Activated CD4-positive, alpha-beta T cell treated with anti-CD3 and anti-CD28 coated beads for 24 hours (primary cell): Measurements from ENCODE around the gene ATP2B3.
"Not testable (repeated sequence)": the region's sequence is repeated elsewhere in the genome, so short reads cannot be mapped to it uniquely, and the experiment has no call there.

Experiments
- DNase-seq, 2 donors: peaks; one replicate each; pipeline ENCODE4 v3.0.0-alpha.2; 2020; ENCODE audit warnings: low read depth in 2 of 2

ATP2B3 gene

DNA sequence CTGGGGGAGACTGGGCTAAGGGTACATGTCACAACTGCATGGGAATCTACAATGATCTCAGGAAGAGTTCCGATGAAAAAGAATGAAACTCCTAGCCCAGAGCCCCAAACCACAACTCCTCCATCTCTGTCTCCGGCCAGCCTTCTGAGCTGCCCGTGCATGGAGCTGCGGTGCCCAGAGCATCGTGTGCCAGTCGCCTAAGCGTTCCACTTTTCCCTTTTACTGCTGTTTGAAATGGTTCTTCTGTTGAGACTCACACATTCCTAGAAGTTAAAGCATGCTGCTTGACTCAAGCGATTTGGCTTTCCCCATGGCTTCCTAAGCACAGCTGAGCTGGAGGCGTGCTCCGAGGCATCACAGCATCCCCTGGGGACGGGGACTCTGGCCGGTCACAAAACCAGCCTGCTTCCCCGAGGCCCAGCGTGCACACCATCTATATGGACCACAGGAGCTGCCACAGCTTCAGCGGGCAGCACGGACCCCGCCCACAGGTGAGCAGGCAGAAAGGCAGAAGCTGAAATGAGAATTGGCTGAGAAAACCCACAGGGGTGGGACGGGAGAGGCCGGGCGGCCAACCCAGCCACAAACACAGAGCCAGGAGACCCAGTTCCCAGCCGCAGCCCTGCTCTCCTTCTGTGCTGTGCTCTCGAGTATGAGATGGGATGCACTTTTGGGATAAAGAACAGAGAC, 76.5 kb downstream of the ATP2B3 start:
- no peak for DNase-seq

DNA sequence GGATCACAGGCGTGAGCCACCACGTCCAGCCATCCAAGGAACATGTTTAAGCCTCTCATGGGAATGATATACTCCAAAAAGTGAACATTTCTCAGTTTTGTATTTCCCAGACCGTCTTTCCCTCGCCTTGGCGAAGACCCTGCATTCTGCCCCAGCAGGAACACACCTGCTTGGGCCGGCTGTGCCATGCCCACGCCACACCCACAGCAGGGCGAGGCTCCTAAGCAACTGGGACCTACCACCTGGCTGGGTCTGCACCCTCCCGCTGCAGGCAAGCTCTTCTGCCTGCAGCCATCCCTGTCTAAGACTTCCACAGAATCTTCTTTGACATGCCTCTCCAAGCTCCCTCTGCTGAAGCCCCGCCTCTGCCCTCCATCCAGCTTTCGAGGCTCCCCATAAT, 77.9 kb downstream of the ATP2B3 start:
- no peak for DNase-seq

DNA sequence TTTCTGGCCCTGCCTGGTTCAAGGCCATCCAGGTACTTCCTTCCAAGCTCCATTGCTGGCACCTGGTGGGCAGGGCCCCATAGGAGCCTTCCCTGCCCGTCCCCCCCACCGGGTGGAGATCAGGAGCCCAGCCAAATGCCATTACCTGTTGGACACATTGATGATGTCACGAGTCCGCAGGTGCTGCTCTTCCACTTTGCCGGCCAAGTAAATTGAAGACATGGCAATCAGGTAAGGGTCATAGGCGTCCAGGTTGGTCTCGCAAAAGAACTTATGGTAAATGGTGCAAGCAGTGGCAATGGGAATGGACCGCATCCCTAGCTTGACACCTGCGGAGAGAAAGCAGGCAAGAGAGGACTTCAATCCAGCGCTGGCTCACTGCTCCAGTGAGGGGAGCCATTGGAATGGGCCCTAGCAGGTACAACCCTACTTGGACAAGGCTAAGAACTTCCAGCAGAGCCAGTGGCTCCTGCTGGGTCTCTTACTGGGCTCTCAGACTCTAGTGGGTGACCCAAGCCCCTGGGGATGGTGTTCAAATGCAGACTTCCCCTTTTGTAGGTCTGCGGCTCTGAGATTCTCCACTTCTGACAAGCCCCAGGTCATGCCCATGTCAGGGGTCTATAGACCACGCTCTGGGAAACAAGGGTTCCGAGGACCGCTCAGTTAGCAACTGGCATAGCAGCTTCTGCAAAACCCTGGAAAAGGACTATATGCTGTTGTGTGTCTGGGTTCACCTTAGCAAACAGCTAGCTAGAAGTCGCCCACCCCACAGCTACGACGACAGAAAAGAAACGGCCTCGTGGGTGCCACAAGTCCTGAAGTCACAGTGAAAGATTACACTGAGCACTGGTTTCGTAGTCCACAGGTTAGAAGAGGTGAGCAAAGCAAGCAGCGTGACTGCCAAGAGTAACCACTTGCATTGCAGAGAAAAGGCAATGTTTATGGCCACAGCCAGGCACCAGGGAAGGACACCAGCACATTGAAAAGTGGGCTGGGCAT, 78.7 kb downstream of the ATP2B3 start:
- no peak for DNase-seq

DNA sequence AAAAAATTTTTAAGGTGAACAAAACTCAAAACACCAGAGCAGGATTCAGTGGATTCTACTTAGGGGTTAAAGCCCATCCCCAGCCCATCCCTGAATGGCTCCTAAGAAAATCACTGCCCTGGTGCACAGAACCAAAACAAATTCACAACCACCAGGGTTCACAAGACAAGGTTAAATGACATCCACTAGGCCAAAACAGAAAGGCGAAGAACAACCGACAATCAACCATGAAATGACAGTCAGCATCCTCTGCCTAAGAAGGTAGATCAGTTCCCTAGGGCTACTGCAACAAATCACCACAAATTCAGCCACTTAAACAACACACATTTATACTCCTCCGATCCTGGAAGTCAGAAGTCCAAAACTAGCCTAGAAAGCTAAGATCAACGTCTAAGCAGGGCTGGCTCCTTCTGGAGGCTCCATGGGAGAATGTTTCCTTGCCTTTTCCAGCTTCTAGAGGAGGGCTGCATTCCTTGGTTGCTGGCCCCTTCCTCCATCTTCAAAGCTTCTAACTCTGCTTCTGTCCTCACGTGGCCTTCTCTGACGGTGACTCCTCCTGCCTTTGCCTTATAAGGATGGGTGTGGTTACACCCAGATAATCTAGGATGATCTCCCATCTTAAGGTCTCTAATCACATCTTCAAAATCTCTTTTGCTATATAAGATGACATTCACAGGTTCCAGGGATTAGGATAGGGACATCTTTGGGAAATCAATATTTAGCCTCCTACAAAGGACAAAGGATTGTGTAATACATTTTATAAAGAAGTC, 79.7 kb downstream of the ATP2B3 start:
- DNase-seq, result no peak

DNA sequence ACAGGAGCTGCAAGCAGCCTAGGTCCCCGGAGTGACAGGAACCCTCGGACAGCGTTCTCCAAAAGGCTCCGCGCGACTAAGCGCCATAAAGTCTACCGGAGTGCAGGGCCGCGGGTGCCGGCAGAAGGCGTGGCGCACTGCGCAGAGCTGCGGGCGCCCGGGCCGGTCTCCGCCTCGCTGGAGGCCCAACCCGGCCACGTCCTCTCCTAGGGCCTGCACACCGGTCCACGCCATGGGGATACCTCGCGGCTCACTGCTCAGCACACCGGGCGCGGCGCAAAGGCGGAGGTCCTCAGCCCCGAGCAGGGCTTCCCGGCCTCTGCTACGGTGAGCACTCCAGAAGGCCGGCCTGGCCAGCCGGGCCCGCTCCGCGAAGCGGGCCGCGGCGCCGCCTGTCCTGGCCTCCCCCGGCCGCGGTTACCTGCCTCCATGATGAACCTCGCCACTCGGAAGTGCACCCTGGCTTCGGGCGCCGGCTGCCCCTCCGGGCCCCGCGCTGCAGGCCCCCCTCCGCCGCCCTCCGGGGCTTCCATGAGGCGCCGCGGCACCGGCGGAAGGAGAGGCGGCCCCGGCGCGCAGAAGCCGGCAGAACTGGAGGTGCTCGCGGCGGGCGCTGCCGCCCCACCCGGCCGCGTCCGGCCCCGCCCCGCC, 81.2 kb downstream of the ATP2B3 start, which contains the start of gene CCNQ:
CCNQ (minus strand) TSS at position 599 of the 651 bp plus-strand sequence; CDS start at position 533, 66 bp downstream.
- no peak for DNase-seq

DNA sequence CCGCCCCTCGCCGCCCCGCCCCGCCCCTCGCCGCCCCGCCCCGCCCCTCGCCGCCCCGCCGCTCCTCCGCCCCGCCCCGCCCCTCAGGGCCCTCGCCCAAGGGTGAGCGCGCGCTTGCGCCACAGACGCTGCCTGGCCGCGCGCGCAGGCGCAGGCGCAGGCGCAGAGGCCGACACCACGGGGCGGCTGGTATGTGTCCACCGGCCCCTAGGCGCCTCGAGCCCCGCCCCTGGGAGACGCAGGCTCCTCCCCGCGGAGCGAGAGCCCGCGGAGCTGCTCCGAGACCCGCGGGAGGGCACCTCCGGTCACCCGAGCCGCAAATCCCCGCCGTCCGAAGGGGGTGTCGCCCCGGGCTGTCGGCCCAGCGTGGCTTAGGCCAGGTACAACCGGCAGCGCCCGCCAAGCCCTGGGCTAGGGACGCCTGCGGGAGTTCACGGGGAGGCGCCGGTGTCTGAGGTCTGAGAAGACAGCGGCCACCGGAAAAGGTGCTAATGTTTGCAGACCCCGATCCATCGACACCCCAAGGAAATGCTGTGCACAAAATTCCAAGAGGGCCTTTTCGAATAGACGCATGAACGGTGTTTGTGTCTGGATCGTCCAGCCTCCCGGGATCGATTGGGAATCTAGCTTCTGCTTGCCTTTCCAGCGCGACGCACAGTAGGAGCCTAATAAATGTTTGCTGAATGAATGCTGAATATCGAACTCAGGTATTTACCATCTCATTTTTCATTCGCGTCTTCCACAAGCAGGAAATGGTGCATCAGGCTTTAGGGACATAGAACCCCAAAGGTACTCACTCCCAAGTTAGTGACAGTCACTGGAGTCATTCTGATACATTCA, 82.0 kb downstream of the ATP2B3 start:
- peak; percentile 70 to 73 for DNase-seq

DNA sequence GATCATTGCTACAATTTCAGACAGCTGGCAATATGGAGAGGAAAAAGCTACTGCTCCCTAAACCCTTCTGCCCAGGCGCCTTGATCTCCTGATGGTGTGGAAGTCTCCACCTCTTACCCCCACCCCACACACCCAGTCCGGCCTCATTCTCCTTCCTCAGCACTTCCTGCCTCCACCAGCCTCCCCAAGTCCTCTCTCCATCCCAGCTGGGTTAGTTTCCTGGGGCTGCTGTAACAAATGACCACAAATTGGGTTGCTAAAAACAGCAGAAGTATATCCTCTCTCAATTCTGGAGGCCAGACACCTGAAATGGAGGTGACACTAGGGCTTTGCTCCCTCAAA, 82.6 kb downstream of the ATP2B3 start:
- no peak for DNase-seq

DNA sequence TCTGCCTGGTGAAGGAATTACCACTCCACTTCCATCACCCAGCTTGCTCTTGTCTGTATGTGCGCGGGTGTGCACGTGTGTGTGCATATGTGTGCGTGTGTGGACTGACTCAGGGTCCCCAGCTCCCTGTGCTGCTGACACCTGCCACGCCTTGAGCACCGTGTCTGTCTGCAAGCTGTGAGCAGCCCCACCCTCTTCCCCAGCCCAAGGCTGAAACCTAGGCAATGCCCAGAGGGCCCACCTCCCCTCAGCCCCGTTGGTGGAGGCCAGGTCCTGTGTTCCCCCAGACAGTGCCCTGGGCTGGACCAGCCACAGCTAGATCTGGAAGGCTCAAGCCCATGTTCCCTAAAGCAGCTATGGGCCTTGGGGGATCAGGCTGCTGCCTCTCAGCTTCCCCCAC, 83.5 kb downstream of the ATP2B3 start:
- DNase-seq, result no peak

DNA sequence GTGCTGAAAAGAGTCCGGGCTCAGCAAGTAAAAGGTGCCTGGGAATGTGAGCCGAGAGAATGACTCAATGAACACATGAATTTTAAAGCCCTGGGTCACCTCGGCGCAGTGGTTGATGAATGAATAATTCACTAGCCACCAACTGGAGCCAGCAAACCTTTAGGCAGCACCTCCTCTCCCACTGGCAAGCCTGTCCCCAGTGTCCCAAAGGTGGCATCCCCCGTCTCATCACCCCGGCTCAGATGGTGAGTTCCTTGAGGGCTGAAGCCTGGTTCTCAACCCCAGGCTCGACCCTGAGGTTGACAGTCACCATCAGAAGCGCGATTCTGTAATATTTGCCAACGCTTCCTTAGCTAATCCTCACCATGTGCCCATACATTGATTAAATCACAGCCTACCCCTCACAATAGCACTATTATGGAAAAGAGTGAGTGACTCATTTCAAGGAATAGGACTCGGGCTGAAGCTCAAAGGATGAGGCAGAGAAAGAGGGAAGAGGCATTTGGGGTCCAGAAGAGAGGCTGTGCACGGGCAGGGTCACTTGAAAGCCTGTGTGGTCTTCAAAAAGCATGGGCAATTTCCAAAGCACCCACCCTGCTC, 84.2 kb downstream of the ATP2B3 start:
- DNase-seq, result no peak

DNA sequence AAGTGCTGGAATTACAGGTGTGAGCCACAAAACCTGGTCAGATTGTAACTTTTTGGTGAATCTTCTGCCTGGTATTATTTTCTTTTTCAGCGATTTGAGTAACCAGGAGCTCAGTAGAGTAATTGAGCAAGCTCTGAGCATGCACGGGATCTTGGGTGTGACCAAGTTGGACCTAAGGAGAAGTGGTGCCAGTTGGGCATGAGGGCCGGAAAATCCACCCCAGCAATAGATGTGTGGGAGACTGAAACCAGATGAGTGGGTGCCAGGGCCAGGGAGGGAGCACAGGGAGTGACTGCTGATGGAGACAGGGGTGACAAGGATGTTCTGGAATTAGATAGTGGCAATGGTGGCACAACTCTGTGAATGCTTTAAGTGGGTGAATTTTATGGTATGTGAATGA, 85.2 kb downstream of the ATP2B3 start:
- no peak for DNase-seq

DNA sequence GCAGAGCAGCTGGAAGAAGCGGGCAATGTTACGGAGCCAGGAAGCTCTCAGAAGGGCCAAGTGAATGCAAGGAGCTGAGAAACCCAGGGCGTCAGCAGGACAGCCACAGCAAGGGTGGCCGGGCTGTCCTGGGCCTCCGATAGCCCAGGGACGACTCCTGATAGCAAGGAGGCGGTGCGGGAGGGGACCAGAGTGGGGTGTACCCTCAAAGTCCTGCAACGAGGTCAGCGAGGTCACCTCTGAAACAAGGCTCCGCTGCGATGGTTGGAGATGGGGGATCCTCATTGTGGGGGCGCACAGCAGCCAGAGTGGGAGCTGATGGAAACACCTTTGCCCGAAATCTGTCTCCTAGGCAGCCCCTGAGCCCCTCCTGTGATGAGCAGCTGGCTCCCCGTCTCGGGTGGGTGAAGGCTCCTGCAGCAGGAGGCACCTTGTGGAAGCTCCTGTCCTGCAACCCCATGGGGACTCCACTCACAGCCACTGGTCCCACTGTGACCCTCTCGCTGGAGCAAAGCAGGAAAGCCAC, 85.8 kb downstream of the ATP2B3 start:
- no peak for DNase-seq

DNA sequence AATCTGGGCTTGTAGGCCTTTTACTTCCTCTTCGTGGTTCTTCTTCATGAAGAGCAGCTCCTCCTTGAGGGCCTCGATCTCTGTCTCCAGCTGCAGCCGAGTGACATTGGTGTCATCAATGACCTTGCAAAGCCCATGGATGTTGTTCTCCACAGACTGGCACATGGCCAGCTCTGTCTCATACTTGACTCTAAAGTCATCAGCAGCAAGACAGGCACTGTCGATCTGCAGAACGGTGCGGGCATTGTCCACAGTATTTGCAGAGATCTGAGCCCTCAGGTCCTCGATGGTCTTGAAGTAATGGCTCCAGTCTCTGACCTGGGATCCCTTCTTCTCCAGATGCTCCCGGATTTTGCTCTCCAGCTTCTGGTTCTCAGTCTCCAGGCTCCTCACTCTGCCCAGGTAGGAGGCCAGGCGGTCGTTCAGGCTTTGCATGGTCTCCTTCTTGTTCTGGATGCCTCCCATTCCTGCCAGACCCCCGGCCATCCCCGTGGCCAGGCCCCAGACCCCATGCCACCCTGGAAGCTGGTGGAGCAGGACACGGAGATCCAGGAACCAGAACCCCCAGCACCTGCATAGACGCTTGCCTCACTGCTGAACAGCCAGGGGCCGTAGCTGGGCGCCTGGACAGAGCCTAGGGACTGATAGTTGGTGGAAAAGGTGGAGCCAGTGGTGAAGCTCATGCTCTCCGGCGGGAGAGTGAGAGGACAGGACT, 87.4 kb downstream of the ATP2B3 start:
- not testable (repeated sequence) for DNase-seq

DNA sequence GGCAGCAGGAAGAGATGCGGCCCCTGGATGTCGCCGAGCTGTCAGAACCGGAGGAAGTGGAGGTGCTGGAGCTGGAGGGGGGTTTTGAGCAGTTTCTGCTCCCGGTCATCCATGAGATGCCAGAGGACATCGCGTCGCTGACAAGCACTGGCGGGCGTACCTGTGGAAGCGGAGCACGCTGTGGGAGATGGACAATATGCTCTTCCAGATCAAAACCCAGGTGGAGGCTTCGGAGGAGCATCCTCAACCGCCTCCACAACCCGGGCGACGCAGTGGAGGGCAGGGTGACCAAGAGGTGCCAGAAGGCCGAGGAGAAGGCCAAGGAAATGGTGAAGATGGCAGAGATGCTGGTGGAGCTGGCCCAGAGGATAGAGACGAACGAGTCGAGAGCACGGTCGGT, 89.1 kb downstream of the ATP2B3 start:
- DNase-seq, result no peak

DNA sequence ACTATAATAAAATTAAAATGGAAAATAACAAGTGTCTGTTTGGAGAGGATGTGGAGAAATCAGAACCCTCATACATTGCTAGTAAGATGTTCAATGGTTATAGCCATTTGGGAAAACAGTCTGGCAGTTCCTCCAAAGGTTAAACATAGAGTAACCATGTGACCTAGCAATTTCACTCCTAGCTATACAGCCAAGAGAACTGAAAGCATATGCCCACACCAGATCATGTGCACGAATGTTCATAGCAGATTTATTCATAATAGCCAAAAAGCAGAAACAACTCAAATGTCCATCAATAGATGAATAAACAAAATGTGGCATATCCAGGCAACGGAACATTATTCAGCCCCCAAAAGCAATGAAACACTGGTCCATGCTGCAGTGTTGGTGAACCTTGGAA, 90.9 kb downstream of the ATP2B3 start:
- DNase-seq, result no peak

DNA sequence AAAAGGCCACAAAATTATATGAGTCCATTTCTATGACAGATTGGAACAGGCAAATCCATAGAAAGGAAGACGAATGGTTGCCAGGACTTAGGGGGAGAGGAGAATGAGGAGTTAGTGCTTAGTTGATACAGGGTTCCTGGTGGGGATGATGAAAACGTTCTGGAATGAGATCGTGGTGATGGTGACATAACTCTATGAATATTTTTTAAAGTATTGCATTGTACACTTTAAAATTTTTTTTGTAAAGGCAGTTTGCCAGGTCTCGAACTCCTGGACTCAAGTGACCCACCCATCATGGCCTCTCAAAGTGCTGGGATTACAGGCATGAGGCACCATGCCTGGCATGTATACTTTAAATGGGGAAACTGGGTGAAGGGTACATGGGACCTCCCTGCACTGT, 91.4 kb downstream of the ATP2B3 start:
- DNase-seq, result no peak

DNA sequence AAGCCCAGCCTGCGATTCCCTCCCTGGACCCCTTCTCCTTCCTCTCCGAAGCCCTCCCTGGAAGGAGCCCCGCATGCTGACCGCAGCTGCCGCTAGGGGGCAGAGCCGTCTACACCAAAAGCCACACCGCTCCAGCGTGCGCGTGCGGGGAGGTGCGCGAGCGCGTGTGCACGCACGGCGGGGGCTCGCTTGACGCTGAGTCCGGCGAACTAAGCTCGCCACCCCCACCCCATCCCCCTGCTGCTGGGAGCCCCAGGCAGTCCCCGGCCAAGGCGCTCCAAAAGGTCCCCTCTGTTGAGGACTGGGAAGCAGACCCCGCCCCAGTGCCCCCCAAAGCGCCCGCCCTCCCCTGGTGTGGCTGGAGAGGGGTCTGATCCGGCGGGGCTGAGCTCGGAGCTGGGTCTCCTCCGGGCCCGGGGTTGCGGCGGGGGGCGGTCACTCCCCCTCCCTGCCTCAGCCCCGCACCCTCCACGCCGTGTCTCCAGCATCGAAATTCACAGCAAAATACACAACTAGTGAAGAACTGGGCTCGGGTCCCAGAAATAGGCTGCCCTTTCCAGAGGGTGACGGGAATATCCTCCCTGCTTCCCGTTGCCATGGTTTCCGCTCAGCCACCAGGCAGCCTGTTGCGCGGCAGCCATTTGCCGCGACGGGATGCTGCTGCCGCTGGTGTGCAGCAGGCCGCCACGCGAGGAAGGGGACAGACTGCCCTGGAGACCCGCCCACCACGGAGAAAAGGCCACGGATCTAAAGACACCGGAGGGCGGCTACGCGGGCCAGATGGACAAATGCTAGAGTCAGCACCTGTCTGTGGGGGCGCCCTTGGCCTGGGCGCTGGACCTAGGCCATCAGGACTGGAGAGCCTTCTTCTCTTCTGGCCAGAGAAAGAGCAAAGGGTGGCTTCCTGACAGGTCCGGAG, 92.7 kb downstream of the ATP2B3 start:
- peak; percentile 64 to 65 for DNase-seq

DNA sequence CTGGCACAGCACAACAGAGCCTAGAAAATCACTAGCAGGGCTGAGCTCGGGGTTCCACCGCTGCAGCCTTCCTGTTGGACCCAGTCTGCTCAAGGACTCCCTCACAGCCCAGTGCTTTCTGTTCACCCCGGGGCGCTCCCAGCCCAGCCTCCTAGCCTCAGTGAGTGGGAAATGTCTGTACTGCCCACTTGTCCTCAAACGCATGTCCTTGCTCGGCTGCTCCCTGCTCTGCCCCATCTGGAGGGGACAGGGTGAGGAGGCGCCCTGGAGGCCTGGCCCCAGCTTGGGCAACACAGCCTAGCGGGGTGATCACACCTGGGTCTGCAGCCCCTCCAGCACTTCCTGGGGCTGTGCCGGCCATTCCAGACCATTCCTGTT, 93.4 kb downstream of the ATP2B3 start:
- no peak for DNase-seq

DNA sequence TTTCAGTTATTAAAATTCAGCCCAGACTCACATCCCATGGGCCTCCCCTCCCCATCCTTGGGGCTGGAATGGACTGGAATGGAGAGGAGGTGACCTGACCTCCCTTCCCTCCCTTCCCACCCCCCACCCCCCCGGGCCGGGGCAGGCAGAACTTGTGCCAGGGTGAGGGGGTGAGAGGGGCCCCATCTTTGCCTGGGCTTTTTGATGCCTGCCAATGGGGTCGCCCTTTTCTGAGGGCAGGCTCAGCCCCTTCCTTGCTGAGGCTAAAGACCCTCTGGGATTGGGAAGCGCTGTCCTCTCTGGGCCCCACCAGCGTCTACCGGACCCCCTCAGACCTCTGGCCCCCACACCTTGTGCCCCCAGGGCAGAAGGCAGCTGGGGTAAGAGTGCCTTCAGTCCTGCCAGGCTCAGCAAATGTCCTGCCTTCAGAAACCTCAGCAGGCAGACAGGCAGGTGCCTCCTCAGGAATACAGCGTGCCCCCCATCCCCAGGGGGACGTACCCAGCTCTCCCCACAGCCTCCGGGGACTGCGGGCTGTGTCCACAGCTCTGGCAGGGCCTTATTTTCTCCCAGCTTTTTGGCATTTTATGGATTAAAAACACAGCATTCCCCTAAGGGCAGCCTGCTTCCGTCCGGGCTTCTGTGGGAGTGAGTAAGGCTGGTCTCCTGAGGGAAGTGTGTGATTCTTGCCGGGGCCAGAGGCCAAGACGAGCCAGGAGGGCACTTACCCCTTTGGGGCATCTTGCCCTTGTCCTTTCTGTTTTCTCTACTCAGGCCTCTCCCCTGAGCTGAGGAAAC, 94.1 kb downstream of the ATP2B3 start:
- no peak for DNase-seq
